Stimulated activated CD4-positive, alpha-beta T cell treated with anti-CD3 and anti-CD28 coated beads, Interleukin-1b, Interleukin-23, amount 100 ng/mL, for 4 hours (primary cell): ENCODE results near the gene USE1.

Experiments
- DNase-seq, 2 donors: peaks; one replicate each; pipeline ENCODE4 v3.0.0-alpha.2; 2020; ENCODE audit warnings: low read depth in 2 of 2

Gene USE1

DNA sequence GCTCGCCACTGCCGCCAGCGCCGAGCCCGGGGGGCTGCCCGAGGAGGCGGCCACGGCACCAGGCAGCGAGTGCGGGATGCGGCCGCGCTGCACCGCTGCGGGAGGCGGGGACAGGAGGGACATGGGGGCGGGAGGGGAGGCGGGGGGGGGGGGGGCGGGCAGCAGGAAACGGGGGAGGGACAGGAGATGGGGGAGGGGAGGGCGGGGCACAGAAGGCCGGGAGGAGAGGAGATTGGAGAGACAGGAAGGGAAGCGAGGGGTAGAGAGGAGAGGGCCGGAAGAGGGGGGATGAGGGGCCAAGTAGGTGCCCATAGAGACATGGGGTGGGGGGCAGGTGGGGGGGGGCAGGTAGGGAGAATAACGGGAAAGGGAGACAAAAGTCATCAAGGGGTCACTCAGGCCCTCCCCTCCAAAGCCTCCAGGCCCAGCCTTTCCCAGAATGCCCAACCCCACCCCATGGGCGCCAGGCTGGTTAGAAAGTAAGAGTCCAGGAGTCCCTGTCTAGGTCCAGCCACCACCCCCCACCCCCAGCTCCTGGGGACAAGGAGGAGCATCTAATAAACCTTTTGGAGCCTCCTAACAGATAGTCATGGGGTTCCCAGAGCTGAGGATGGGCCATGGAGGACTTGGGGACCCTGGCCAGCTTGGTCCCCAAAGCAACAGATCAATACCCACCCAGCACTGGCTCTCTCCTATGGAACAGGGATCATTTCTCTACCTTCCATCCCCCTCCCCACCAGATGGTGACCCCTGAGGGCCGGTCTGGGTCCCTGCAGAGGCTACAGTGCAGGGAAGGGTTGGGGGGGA, 21.0 kb downstream of the USE1 start:
- DNase-seq: no peak

DNA sequence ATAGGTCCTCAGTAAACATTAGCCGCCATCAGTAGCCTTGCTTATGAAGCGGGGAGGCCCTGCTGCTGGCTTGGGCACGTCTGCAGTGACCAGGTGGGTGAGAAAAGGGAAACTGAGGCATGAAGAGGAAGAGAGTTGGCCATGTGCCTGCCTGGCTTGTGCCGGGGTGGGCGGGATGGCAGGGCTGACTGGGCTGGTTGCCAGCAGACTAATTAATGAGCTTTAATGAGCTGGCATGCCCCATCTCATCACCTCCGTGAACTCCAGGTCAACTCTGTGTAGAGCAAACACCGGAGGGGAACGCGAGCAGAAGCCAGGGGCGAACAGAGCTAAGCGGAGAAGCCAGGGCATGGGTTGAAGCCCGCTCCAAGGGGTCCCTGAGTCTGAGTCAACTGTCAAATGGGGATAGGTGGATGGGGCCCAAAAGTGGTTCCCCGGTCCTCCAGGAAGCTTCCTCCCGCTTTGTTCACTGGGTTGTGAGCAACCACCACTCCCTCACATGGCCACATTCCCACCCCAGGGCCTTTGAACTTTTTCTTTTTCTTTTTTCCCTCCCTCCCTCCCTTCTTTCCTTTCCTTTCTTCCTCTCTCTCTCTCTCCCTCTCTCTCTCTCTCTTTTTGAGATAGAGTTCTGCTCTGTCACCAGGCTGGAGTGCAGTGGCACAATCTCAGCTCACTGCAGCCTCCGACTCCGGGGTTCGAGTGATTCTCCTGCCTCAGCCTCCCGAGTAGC, 21.8 kb downstream of the USE1 start:
- no peak for DNase-seq

DNA sequence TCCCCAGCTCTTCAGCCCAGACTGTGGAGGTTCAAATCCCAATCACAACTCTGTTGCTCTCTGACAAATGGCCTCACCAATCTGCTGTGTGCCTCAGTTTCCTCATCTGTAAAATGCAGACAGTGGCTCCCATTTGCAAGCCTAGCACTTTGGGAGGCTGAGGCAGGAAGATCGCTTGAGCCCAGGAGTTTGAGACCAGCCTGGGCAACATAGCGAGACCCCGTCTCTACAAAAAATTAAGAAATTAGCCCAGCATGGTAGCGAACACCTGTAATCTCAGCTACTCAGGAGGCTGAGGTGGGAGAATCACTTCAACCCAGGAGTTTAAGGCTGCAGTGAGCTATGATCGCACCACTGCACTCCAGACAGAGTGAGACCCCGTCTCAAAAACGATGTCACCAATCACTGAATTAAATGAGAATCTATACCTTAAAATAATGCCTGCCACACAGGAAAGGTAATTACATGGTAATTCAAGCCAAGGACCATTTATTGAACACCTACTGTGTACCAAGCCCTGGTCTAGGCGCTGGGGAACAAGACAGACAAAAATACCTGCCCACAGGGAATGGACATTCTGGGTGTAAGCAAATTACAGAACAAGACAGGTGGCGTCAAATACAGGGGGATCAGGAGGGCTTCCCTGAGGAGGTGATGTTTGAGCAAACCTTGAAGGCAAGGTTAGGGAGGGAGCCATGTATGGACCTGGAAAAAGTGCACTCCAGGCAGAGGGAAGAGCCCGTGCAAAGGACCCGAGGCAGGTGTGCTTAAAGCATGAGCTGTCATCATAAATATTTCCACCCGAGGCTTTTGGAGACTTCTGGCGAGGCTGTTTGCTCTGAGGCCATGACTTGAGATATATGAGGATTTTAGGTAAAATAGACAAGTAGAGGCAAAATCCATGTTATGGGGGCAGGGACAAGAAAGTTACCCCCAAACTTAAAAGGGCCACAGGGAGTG, 22.9 kb downstream of the USE1 start:
- no peak for DNase-seq

DNA sequence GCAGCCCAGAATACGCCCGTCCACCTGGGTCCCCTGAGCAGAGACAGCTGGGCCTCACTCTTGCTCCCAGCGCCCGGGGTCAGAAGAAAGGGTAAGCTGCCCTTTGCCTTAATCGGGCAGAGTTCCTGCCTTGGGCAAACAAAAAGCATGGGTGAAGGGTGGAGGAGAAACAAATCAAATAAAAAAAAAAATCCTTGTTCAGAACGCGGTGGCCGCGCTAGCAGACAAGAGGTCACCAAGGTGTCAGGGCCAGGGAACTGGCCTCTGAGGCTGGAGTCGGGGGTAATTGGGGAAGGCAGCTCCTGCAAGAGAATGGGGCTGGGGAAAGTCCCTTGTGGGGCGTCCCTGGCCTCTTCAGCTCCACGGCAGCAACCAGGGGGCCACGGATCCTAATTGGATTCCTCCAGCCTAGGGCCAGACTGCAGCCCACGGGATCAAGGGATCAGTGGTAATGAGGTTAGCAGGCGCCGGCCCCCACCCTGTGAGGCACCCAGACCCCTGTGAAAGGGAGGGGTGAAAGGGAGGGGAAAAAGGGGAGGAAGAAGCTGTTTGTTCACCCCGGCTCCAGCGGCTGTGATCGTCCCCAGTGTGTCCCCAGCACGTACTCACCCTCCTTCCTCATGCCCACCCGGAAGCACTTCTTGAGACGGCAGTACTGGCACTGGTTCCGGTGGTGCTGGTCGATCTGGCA, 25.1 kb downstream of the USE1 start:
- DNase-seq: no peak

DNA sequence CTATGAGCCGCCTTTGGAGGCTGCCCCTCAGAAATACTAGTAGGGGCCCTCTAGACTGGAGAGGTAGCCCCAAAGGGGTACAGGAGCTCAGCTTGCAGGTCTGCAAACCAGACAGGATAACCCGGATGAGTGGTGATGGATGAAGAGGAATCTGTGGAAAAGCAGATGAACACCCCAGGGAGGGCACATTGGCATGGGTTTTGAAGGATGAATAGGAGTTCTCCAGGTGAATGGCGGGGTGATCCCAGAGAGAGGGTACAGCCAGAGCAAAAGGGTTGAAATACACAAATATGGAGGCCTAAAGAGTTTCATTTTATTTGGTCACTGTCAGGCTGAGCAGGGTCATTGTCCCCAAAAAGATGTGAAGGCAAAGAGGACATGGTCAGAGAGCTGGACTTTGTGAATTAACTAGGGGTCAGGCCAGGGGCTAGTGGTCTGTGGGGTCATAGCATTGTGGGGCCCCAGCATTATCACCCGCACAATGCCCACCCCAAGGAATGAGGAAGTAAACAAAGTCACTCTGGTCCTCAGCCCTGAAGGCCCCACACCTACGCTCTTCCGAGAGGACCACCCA, 25.8 kb downstream of the USE1 start:
- no peak for DNase-seq

DNA sequence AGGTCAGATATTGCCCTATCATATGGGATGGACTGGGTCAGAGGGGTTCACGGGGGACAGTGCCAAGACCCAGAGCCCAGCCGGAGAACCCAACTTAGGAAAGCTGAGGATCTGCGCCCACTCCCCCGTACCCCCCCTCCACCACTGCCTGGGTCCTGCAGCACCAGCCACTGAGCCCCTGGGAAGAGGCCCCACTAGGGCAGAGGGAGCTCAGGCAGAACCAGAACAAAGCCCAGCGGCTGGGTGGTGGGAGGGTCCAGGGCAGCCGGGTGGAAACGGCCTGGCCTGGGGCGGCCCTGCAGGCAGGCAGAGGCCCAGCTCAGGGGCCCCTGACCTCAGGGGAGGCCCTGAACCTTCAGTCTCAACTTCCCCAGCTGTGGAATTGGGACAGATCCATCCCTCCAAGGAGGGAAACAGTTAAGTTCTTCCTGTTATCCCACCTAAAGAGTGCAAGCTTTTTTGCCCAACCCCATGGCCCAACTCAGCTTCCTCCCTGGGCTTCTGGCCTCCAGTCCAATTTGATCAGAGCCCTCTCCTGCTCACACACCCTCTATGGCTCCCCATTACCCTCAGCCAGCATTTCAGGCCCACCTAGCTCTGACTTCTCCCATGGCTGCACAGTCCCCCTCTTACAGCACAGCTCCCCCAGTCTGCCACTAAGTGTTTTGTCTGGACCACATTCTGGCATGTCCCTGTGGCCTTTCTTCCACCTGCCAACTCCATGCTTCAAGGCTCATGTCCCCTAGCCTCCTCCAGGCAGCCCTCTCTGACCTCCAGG, 27.5 kb downstream of the USE1 start:
- no peak for DNase-seq

DNA sequence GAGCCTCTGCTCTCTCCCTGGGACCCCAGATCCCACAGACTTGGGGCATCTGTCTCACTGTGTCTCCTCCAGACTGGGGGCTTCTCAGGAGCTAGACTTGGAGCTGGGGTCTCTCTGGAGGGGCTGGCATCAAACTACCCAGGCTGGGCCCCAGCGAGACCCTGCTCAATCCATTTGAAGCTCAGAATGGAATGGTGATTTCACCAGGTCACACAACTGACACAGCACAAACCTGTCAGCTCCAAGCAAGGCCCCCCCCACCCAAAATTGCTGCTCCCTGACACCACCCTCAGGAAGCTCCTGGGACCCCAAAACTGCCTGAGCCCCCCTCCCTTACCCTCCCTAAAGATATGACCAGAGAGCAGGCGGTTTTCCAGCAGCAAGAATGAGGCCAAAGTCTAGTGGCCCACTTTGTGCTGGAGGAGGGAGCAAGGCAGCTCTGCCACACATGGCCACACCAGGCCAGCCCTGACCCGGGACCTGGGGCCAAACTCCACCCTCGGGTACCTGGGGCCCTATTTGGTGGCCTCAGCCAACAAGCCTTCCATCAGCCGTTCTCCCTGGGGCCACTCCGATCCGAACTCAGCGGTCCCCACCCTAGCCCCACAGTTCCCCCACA, 28.2 kb downstream of the USE1 start:
- DNase-seq: no peak

DNA sequence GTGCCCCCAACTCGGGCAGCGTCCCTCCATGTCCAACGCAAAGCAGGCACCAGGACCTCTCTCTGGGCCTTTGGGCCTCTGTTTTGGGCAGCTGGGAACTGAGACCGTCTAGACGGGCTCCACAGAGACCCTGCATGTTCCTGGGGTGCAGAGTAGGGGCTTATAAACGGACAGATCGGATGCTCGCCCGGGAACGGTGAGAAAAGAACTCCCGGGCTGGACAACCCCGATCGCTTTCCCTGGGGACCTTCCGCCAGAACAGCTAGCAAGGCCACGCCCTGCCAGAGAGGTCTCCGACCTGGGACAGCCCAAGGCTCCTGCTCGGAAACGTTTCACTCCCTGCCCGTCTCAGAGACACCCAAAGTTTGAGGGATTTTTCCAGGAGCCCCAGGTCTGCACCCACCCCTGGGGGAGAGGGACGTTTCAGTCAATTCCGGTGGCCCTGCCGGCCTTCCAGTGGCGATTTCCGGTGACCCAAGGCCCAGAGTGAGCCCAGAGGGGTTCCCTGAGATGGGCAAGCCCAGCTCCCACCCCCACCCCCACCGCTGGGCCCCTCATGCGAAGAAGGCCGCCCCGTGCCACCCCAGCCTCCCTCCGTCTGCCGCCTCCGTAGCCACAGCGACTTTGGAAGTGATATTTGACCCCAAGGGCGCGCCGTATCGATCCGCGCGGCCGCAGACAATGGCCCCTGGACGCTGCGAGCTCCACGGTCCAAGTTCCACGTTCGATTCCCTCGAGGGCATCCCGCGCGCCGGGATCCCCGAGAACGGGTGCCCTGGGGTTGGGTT, 28.9 kb downstream of the USE1 start:
- no peak for DNase-seq

DNA sequence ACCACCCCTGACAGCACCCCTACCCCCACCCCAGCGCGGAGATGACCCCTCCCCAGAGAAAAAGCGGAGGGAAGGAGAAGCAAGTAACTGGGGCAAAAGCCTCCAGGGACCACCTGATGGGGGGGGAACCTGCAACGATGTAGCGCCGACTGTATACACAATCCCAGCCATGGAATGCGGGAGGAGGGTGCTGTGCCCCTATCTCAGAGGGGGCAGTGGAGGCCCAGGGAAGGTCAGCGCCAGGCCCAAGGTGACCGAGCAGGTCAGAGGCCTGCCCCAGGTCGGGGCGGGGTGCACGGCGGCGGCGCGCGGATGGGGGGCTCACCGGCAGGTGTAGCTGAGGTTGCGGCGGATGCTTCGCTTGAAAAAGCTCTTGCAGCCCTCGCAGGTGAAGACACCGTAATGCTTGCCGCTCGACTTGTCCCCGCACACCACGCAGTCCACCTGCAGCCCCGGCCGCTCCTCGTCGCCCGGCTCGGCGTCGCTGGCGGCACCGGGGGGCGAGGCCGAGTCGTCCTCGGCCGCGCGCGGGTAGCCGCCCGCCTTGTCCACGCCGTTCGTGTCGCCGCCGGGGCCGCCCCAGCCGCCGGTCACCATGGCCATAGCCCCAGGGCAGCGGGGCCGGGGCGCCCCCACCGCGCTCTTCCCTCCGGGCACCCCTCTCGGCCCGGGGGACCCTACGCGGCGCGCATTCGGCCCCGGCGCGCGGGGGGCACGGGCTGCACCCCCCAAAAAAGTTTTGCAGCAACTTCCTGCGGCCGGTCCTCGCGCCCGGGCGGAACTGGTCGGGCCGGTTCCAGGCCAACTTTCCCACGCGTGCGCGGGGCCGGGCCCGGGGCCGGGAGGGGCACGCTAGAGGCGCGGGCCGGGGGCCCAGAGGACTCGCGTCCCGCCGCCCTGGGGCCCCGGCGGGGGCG, 29.7 kb downstream of the USE1 start:
- no peak for DNase-seq

DNA sequence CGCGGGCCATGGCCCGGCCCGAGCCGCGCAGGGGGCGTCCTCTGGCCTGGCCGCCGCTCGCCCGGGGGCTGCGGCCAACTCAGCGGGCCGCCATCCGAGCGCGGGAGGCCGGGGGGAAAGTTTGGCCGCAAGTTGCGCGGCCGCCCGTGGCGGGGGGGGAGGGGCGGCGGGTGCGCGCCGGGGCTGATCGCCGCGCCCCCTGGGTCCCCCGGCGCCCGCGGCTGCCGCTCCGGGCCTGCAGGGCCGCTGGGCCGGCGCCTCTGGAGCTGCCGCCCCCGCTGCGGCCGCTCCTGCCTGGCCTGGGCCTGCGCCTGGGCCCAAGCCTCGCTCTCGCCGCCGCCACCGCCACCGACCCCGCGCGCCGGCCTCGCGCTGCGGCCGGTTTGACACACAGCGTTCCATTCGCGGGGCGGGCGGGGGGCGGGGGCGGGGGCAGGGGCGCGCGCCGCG, 30.4 kb downstream of the USE1 start, which contains the start of gene NR2F6:
NR2F6 (minus strand) TSS at position 385 of the 450 bp plus-strand sequence. CDS start 699 bp downstream, outside the sequence.
- no peak for DNase-seq

DNA sequence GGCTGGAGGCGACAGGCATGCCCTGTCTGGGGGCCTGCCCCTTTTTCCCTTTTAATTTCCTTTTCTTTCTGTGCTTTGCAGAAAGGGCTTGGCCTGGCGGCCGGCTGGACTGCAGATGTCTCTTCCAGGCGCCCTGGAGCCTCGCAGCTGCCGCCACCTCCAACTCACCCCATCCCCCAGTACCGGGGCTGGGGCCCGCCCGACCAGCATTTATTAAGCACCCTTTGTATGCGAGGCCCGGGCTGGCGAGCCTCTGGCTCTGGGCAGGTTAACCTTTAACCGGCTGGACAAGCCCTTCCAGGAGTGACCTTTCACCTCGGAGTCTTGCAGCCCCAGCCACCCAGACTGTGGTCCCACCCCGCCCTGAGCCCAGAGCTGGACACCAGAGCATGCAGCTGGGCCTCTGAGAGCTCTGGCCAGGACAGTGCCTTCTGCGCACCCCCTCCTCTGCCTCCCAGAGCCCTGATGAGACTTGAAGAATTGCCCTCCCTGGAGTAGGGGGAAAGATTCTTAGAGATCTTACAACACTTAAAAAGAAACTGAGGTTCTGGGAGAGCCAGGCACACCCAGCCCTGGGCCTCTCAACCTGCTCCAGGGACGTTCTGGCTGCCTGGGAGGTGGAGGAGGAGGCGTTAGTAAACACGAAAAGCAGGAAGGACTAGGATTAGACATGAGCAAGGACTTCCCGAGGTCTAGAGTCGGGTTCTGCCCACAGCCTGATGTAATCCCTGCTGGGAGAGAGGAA, 31.7 kb downstream of the USE1 start:
- no peak for DNase-seq

DNA sequence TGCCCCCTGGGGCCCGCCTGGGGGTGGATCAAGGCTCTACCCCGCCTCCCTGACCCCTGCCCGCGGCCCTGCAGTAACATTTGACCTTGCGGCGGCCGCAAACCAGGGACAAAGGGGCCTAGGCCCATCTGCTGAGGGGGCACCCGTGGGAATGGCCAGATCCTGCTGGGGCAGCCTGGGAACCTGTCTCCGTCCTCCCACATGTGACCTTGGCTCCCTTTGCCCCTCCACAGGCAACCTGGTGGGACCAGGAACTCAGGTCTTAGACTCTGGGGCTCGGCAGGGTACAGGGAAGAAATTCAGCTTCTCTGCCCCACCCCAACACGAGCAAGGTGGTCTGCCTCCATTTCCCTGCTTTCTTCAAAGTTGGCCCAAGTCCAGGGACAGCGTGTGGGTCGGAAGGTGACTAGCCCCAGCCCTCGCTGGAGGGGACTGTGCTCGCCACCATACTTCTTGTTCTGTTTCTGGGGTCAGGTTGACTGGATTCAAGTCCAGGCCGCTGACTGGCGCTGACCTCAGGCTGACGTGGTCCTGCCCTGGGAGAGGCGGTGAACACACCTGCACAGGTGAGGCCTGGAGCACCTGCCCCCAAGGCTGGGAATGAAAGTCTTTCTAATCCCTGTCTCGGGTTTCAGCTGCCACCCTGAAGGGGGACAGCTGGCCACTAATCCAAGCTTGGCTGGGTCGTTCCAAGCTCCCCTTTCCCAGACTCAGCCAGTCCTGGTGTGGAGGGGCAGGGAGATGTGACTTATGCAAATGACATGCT, 33.0 kb downstream of the USE1 start:
- DNase-seq: no peak

DNA sequence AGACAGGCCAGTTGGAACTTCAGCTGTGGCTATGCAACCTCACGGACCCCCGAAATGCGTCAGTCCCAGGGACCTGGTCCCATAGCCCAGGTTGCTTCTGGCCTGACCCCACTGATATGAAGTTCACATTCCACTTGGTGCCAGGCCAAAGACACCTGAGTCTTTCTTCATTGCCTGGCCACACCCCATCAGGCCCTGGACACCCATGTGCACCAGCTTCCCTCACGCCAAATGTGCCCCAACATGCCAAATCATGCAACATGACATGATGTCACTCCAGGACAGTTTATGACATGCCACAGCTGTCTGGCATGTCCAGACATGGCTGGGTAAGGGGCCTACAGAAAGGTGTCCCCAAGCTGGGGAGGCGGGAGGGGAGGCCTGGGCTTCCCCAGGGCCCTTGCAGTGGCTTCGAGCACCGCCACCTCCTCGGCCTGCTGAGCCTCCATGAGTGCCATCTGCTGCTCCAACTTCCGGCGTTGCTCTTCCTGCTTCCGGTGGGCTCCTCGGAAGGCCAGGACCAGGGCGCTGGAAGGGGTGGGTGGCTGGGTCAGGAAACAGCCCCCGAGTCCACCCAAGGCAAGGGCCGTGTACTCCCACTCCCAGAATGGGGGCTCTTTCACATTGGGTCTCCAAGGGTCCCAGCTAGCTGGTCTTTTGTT, 34.9 kb downstream of the USE1 start:
- DNase-seq: no peak

DNA sequence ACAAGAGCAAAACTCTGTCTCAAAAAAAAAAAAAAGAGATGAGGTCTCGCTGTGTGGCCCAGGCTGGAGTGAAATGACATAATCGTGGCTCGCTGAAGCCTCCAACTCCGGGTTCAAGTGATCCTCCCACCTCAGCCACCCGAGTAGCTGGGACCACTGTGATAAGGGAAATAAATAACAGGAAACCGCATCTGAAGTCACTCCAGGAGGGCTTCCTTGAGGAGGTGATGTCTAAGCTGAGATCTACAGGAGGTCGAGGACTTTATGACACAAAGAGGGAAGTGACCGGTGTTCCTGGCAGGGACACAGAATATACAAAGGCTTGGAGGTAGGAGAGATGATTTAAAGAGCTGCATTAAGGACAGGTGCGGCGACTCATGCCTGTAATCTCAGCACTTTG, 39.5 kb downstream of the USE1 start:
- DNase-seq: no peak

DNA sequence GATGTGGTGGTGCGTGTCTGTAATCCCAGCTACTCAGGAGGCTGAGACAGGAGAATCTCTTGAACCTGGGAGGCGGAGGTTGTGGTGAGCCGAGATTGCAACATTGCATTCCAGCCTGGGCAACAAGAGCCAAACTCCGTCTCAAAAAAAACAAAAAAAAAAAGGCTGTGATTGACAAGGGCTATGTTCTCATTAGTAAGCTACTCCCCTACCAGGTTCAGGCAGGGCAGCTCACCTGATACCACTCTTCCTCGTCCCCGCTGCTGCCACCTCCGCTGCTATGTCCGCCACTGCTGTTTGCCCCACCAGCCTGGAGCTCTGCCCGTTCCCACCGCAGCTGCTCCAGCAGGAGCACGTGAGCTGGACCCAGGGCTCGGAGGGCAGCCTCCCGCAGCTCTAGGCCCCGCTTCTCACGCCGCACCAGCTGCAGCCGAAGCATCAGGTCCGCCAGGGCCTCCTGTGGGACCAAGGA, 40.0 kb downstream of the USE1 start:
- no peak for DNase-seq

DNA sequence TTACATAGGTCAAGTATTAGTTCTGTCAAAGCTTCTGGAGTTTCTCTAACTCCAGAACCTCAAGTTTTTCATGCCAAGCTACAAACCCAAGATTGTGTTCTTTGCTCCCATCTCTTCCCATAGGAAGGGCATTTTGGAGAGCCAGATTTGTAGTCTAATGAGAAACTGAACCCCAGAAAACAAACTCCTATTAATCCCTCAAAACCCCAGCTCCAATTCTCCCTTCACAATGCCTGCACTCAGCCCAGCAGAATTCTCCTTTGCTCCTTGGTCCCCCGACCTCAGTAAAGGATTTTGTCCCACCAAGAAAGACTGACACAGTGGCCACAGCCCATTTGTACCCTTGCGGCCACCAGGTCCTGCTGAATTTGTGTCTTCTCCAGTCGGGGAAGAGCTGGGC, 41.0 kb downstream of the USE1 start:
- DNase-seq: no peak
